Vein endothelial cell (primary cell): ENCODE data around the gene PUS7L. TPM values are rescaled to one million over a fixed set of nuclear protein-coding genes. Genes with fewer than 3 reads are reported as not detected.

Experiments
- total RNA-seq: library from RNA; depleted of rRNA; stranded (reverse); fragments of >200 nt; gene quantifications from 2 replicates; pipeline ENCODE4 v1.2.3, GENCODE V29; 2012

The PUS7L gene, protein sequence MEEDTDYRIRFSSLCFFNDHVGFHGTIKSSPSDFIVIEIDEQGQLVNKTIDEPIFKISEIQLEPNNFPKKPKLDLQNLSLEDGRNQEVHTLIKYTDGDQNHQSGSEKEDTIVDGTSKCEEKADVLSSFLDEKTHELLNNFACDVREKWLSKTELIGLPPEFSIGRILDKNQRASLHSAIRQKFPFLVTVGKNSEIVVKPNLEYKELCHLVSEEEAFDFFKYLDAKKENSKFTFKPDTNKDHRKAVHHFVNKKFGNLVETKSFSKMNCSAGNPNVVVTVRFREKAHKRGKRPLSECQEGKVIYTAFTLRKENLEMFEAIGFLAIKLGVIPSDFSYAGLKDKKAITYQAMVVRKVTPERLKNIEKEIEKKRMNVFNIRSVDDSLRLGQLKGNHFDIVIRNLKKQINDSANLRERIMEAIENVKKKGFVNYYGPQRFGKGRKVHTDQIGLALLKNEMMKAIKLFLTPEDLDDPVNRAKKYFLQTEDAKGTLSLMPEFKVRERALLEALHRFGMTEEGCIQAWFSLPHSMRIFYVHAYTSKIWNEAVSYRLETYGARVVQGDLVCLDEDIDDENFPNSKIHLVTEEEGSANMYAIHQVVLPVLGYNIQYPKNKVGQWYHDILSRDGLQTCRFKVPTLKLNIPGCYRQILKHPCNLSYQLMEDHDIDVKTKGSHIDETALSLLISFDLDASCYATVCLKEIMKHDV
- 13.7 and 15.6 TPM in 2 replicates for total RNA-seq

DNA sequence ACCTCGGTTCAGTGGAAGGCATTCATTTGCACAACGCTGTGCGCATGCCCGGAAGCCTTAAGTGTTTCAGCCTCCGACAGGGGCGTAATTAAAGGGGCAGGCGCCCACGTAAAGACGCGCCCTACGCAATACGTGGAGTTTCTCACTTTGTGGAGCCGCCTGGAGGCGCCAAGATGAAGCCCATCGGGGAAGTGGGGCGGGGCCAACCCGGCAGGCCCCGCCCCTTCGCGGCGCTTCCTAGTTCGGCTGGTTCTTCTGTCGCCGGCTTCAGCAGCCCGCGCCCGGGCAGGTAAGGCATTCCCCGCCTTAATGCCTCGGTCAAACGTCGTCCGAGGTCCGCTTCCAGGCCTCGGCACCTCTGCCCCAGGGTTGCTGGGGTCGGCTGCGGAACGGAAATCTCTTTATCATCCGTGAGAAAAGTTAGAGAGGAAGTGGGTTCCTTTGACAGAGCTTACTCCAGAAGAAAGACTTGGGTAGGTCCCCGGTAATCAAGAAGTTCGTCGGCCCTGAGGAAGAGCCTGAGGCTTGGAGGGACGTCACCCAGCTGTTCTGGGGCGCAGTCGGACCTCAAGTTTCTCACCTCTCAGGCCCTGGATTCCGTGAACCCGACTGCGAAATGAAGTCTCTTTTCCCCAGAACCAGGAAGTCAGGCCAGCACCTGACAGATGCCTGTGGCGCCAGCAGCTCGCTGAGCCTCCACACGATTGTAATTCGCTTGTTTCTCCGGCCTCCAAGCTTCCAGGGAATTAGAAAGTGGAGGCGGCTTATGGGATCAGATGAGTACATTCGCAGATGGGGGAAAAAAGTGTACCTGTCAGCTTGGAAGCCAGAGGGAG, at the start of gene PUS7L, which contains the start of gene IRAK4:
PUS7L (minus strand) TSS at position 63 of the 836 bp plus-strand sequence. CDS start 3,545 bp downstream, outside the sequence.
IRAK4 (plus strand) TSS at position 224 of the 836 bp plus-strand sequence. CDS start 9,161 bp downstream, outside the sequence.

DNA sequence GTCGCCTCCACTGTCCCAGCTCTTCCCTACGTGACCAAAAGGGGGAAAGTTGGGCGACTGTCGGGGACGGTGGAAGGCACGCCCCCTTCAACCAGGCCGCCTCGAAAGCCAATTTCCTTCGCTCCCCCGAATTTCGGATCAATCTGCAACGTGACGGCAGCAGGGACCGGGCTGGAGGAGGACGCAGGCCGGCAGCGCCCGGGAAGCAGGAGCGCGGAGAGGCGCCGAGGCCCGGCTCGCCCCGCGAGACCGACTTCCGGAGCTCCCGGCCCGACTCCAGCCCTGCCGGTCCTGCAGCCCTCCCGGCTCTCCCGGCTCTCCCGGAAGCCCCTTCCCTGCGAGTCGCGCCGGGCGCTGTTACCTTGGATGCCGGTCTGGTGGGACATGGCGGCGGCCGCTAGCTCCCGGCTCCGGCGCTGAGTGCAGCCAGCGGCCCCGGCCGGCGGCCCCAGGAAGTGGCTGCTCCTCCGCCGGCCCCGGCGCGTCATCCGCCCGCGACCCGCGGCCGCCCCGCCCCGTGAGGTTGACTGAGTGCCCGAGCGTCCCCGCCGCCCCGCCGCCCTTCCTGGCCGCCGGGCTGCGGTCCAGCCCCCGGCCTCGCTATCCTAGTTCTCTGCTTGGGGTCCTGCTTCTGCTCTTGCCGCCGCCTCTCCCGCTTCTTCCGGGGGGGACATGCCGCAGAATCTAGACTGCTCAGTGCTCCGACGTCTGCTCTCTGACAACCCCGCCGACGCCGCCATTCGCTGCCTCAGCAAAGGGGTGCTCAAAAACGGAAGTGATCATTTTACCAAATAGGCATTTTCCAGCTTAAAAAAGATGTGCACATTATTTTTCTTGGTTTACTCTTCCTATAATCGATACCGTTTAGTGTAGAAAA, 47.5 kb upstream of the PUS7L start, which contains the start of gene TWF1:
TWF1 (minus strand) TSS at position 458 of the 877 bp plus-strand sequence; CDS start at position 386, 72 bp downstream.

Other genes with a start within 250 kb of the PUS7L start
- gene ADAMTS20, start 206.6 kb downstream of the PUS7L start, total RNA-seq = not detected in 2 replicates
- gene IRAK4, start 161 bp upstream of the PUS7L start, total RNA-seq = 17.6 and 22.7 TPM in 2 replicates
- gene TWF1, start 47.5 kb upstream of the PUS7L start, total RNA-seq = 133 and 146 TPM in 2 replicates
- 2.6 and 3.7 TPM in 2 replicates for gene TMEM117, start 77.3 kb upstream of the PUS7L start, total RNA-seq